Natural killer cell treated with Interleukin-12 subunit alpha and Interleukin-12 subunit beta and Interleukin-15 and Interleukin-18, amount 100 ng/mL, for 72 hours (primary cell): ENCODE measurements around the gene CD86. TPM values are rescaled to one million over a fixed set of nuclear protein-coding genes. Genes with fewer than 3 reads are reported as not detected.
"Not testable (repeated sequence)": the region's sequence is repeated elsewhere in the genome, so short reads cannot be mapped to it uniquely, and the experiment has no call there.

ENCODE experiments used
- ATAC-seq, 2 donors: fragments of 150-1000 bp; cut with Tn5 transposase in 1 of 2; sonication (Bioruptor Pico), chemical (Tn5 transposase) in 1 of 2; 2 replicates each; pipeline ENCODE4 v1.10.0; 2021
- DNase-seq: peaks from one replicate; pipeline ENCODE4 v3.0.0; 2022; ENCODE audit warnings: low spot score
- H3K27ac Mint-ChIP-seq, 2 donors: 1 replicate in 1 of 2; 2 replicates in 1 of 2; pipeline ENCODE4 v1.8.0; 2022; ENCODE audit warnings: mixed read lengths in 2 of 2, mild to moderate bottlenecking in 1 of 2, moderate library complexity in 1 of 2
- H3K27me3 Mint-ChIP-seq, 2 donors: 1 replicate in 1 of 2; 2 replicates in 1 of 2; pipeline ENCODE4 v1.8.0; 2022; ENCODE audit warnings: mixed read lengths in 2 of 2
- H3K36me3 Mint-ChIP-seq: one replicate; pipeline ENCODE4 v1.8.0; 2022; ENCODE audit warnings: mixed read lengths
- H3K4me1 Mint-ChIP-seq, 2 donors: 1 replicate in 1 of 2; 2 replicates in 1 of 2; pipeline ENCODE4 v1.8.0; 2022; ENCODE audit warnings: low read depth in 2 of 2, mixed read lengths in 2 of 2, mild to moderate bottlenecking in 1 of 2
- H3K4me3 Mint-ChIP-seq: one replicate; pipeline ENCODE4 v1.8.0; 2022; ENCODE audit warnings: mixed read lengths
- H3K9me3 Mint-ChIP-seq: 2 replicates; pipeline ENCODE4 v1.8.0; 2022; ENCODE audit warnings: mixed read lengths
- total RNA-seq, 2 donors: library from RNA; stranded (reverse); gene quantifications; one replicate each; pipeline ENCODE4 v1.2.3, GENCODE V29; 2022

CD86 gene
- total RNA-seq, 2 donors from 2014 or later = 3.2 to 4.5 TPM

DNA sequence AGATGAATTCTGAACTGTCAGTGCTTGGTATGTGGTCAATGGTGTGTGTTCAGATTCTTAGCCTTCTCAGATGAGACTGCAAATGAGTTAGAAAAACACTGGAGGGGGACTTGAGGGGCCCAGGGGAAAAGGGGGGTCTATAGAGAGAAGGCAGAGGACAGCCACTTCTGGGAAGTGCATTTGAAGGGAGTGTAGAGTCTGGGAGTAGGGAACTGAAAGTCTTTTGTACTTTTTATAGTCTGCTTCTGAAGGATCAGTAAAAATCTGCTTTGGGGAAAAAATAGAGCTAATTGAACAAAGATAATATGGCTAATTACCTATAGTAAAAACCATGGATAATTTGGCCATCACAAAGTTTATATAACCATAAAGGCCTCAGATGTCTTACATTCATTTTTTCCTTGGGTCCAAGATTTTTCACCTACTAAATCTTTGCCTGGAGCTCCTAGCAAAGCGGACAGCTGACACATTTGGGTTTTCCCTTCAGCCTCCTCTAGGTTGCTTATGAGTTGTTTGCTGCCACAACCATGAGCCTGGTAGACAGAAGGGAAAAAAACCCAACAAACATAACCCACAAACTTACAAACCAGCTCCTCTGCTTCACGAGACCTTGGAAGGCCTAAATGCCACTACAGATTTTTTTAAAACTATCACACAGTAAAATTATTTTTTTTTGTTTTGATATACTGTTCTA is 48.8 kb downstream of the CD86 start:
- peaks cover 0 to 3% of the 10 kb centered on the region in 2 donors for H3K27me3 Mint-ChIP-seq
- no peaks in the 10 kb centered on the region for H3K9me3 Mint-ChIP-seq

DNA sequence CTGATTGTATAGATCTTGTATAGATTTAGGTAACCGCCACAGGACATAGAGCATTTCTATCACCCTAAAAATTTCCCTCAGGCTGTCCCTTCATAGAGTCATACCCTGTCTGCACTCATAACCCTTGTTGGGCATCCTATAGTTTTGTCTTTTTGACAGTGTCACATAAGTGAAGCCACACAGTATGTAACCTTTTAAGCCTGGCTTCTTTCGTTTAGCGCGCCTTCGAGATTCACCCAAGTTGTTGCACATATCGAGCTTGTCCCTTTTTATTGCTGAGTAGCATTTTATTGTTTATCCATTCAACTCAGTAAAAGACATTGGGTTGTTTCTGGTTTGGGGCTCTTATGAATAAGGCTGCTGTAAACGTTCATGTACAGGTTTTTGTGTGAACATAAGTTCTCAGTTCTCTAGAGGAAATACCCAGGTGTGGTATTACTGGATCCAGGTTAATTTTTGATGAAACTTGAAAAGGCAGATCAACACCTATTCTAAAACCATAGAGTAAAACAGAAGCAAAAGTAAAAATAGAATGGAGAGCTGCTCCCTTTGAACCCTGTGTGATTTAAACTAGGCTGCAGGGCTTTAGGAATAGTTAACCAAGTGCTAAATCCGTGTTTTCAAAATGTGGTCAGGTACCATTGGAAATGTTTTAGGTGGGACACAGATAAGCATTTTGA is 49.5 kb downstream of the CD86 start:
- no peaks in the 10 kb centered on the region for H3K36me3 Mint-ChIP-seq
- peaks cover 0 to 3% of the 10 kb centered on the region in 2 donors for H3K27me3 Mint-ChIP-seq
- H3K27ac Mint-ChIP-seq = peak overlapping the region in 1 of 2 donors; percentile 8
- H3K4me1 Mint-ChIP-seq = peaks cover 23 to 36% of the 10 kb centered on the region in 2 donors
- no peaks in the 10 kb centered on the region for H3K9me3 Mint-ChIP-seq
- H3K4me3 Mint-ChIP-seq = no peak overlapping the region
- DNase-seq (no peak), ATAC-seq (no peak)

More for the DNA sequence above, 48.8 kb downstream of the CD86 start:
- no peaks in the 10 kb centered on the region for H3K36me3 Mint-ChIP-seq
- H3K27ac Mint-ChIP-seq = peak overlapping the region; percentile 7 to 8
- no peak overlapping the region for H3K4me3 Mint-ChIP-seq
- ATAC-seq (peak in 1 of 2 donors; percentile 25), DNase-seq (no peak)
- peaks cover 23 to 36% of the 10 kb centered on the region in 2 donors for H3K4me1 Mint-ChIP-seq

DNA sequence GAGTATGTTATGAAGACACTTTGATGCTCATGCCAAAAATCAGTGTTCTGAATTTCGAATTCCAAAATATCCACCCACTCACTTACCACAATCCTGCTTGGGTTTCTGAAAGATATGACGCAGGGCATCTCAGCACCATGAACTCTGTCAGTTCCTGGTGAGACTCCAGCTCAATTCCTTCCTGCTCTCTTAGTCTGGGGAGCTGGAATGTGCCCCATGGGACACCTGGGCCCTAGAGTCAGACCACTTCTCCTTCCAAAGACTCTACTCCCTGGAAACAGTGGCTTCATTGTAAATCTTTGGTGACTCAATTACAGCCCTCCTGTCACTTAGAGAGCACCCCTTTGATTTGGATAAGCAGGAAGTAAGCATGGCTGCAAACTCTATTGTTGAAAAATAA is 50.5 kb downstream of the CD86 start:
- H3K27me3 Mint-ChIP-seq = peaks cover 0 to 4% of the 10 kb centered on the region in 2 donors
- H3K27ac Mint-ChIP-seq = no peak overlapping the region
- DNase-seq (no peak), ATAC-seq (no peak)
- no peaks in the 10 kb centered on the region for H3K9me3 Mint-ChIP-seq
- H3K4me3 Mint-ChIP-seq = no peak overlapping the region
- H3K4me1 Mint-ChIP-seq = peaks cover 23 to 36% of the 10 kb centered on the region in 2 donors
- no peaks in the 10 kb centered on the region for H3K36me3 Mint-ChIP-seq

DNA sequence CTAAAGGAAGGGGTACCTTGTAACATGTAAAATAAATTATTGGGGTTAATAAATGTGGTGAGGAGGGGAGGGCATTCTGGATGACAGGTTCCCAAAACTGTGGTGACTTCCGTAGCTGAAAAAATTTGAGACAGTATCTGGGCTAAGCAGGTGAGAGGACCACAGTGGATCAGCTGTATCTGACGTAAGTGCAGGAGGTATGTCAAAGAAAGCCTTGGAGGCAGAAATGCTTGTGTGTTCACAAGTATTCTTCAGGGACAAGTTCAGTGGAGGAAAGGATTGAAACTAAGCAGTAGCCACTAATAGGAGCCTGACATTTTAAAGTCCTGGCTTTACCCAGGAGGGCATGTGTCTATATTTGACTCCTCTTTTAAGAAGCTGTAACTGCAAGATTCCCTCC is 52.0 kb downstream of the CD86 start:
- peaks cover 0 to 12% of the 10 kb centered on the region in 2 donors for H3K27me3 Mint-ChIP-seq
- H3K9me3 Mint-ChIP-seq = no peaks in the 10 kb centered on the region
- DNase-seq (no peak), ATAC-seq (no peak)
- no peak overlapping the region for H3K27ac Mint-ChIP-seq
- no peak overlapping the region for H3K4me3 Mint-ChIP-seq
- peaks cover 9 to 21% of the 10 kb centered on the region in 2 donors for H3K4me1 Mint-ChIP-seq
- no peaks in the 10 kb centered on the region for H3K36me3 Mint-ChIP-seq

DNA sequence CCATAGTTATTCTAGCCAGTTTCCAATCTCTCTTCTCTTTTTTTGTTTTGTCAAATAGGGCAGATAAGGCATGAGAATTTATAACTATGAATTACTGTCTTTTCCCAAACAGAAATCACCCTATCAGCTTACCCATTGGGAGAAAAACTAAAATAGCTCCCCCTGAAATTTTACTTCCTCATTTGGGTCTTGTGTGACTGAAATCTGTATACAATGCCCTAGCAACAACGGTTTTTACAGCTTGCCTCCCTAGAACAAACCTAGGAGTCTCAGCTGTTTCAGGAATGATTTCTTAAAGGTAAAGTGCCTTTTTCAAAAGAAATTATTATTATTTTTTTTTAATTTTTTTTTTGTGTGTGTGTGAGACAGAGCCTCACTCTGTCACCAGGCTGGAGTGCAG is 56.8 kb downstream of the CD86 start:
- Mint-ChIP-seq H3K36me3 (no peaks in the 10 kb centered on the region), H3K4me3 (no peak overlapping the region), H3K27me3 (peaks cover 7 to 12% of the 10 kb centered on the region in 2 donors), H3K9me3 (no peaks in the 10 kb centered on the region), H3K27ac (no peak overlapping the region), H3K4me1 (no peaks in the 10 kb centered on the region)
- ATAC-seq (no peak), DNase-seq (no peak)

DNA sequence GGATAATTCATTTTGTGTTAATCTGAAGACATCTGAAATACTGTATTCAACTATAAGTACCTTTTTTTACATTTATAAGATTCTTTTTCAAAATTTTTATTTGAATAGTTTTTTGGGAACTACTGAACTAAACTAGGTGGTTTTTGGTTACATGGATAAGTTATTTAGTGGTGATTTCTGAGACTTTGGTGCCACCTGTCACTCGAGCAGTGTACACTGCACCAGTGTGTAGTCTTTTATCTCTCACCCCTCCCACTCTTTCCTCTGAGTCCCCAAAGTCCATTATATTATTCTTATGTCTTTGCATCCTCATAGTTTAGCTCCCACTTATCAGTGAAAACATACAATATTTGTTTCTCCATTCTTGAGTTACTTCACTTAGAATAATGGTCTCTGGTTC is 57.6 kb downstream of the CD86 start:
- Mint-ChIP-seq H3K36me3 (no peaks in the 10 kb centered on the region), H3K4me3 (no peak overlapping the region), H3K4me1 (no peaks in the 10 kb centered on the region), H3K27ac (no peak overlapping the region), H3K27me3 (peaks cover 9 to 12% of the 10 kb centered on the region in 2 donors), H3K9me3 (no peaks in the 10 kb centered on the region)
- DNase-seq (no peak), ATAC-seq (no peak)

DNA sequence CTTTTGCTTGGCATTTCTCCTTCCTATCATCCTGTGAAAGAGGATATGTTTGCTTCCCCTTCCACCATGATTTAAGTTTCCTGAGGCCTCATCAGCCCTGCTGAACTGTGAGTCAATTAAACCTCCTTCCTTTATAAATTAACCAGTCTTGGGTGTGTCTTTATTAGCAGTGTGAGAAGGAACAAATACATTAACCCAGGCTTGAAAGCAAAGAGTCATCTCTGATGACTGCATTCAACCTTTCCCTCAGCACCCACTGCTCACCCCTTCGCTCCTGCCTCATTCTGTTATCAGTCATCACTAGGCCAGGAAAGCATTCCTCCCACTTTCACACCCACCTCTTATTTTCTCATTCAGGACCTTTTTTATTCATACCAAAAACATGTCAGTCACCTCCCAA is 68.7 kb downstream of the CD86 start:
- H3K9me3 Mint-ChIP-seq = peaks cover 8% of the 10 kb centered on the region
- peaks cover 7% of the 10 kb centered on the region for H3K36me3 Mint-ChIP-seq
- H3K27me3 Mint-ChIP-seq = peaks cover 17 to 33% of the 10 kb centered on the region in 2 donors
- H3K4me3 Mint-ChIP-seq = no peak overlapping the region
- no peaks in the 10 kb centered on the region for H3K4me1 Mint-ChIP-seq
- ATAC-seq = no peak
- H3K27ac Mint-ChIP-seq = no peak overlapping the region
- DNase-seq = no peak

DNA sequence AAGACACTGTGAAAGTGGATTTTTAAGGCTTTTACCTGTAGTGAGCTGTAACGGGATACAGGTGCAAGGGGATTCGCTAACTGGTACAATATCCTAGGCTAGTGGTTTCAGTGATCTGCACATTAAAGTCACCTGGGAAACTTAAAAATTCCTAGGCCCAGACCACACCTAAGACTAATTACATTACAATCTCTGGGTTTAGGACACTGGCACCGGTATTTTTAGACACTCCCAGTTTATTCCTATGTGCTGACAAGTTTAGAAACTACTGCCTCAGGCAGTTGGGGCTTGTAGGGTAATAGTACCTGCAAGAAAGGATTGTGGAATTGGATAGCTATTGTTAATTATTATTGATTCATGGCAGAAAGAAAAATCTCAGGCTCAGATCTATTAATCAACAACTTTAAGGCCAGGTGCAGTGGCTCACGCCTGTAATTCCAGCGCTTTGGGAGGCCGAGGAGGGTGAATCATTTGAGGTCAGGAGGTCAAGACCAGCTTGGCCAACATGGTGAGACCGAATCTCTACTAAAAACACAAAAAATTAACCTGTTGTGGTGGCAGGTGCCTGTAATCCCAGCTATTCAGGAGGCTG is 77.9 kb downstream of the CD86 start:
- no peak for ATAC-seq
- Mint-ChIP-seq H3K4me1 (no peaks in the 10 kb centered on the region), H3K9me3 (peaks cover 3% of the 10 kb centered on the region), H3K4me3 (no peak overlapping the region), H3K27me3 (peaks cover 8 to 17% of the 10 kb centered on the region in 2 donors), H3K36me3 (no peaks in the 10 kb centered on the region), H3K27ac (no peak overlapping the region)
- DNase-seq = no peak

DNA sequence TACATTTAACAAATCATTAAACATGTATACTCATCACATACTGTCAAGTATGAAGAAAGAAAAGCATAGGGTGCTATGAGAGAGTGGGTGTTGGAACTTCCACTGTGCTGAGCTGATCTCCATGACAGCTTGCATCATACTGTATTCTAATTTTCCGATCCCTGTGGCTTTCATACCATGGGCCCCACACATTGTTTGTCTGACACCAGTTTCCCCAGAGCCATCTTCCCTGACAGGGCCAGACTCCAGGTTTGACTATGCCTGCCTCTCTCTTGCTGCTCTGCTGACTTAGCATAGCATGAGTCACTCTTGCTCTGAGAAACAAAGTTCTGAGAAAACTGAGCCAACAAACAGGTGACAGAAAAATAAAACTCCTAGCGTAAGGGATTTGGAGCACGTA is 91.3 kb downstream of the CD86 start:
- DNase-seq (no peak), ATAC-seq (peak; percentile 65 to 97)
- H3K27me3 Mint-ChIP-seq = peaks cover 3 to 8% of the 10 kb centered on the region in 2 donors
- peaks cover 8% of the 10 kb centered on the region for H3K9me3 Mint-ChIP-seq
- H3K27ac Mint-ChIP-seq = peak overlapping the region in 1 of 2 donors; percentile 43
- H3K4me1 Mint-ChIP-seq = peaks cover 2 to 9% of the 10 kb centered on the region in 2 donors
- peaks cover 5% of the 10 kb centered on the region for H3K36me3 Mint-ChIP-seq
- H3K4me3 Mint-ChIP-seq = peak overlapping the region; percentile 25

DNA sequence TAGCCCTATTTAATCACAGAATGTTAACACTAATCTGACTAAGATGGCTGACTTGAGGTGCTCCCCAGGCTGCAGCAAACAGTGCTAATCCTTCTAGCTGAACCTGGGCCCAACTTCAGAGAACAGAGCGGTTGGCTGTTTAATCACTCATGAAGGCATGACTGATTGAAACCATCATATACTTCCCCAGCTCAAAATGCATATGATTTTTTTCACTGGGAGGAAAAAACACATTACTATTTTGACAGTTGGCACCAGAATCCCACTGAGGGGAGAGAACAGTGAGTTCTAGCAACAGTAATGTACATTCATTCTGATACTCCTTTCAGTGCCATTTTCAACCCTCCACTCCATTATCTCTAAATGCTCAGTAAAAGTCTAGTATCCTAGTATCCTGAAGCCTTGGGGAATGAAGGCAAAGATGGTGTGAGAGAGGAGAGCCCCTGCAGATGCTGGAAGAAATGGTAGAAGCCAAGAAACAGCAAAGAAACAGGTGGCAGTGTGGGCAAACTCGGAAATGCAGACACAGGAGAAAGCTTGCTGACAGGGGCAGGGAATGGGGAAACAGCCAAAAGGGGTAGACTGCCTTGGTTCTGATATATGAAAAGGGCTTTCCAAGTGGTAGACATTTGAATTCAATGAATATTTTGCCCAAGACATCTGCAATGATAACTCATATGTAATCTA is 93.9 kb downstream of the CD86 start:
- Mint-ChIP-seq H3K4me1 (peaks cover 2 to 9% of the 10 kb centered on the region in 2 donors), H3K9me3 (no peaks in the 10 kb centered on the region), H3K36me3 (no peaks in the 10 kb centered on the region), H3K27ac (no peak overlapping the region), H3K27me3 (no peaks in the 10 kb centered on the region), H3K4me3 (no peak overlapping the region)
- ATAC-seq (no peak), DNase-seq (no peak)

DNA sequence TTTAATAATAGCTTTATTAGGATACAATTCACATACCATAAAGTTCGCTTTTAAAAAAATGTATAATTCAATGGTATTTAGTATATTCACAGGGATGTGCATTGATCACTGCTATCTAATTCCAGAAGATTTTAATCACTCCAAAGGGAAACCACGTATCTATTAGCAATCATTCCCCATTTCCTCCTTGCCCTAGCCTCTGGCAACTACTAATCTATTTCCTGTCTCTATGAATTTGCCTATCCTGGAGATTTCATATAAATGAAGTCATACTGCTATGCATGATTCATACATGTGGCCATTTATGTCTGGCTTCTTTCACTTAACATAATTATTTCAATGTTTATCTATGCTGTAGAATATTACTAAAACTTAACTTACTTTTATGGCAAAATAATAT is 96.3 kb downstream of the CD86 start:
- no peak overlapping the region for H3K4me3 Mint-ChIP-seq
- peaks cover 17% of the 10 kb centered on the region for H3K36me3 Mint-ChIP-seq
- DNase-seq = no peak
- no peak for ATAC-seq
- H3K27me3 Mint-ChIP-seq = no peaks in the 10 kb centered on the region
- H3K27ac Mint-ChIP-seq = no peak overlapping the region
- H3K4me1 Mint-ChIP-seq = peaks cover 2 to 4% of the 10 kb centered on the region in 2 donors
- H3K9me3 Mint-ChIP-seq = peaks cover 10% of the 10 kb centered on the region

DNA sequence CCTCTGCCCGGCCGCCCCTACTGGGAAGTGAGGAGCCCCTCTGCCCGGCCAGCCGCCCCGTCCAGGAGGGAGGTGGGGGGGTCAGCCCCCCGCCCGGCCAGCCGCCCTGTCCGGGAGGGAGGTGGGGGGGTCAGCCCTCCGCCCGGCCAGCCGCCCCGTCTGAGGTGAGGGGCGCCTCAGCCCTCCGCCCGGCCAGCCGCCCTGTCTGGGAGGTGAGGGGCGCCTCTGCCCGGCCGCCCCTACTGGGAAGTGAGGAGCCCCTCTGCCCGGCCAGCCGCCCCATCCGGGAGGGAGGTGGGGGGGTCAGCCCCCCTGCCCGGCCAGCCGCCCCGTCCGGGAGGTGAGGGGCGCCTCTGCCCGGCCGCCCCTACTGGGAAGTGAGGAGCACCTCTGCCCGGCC is 109.8 kb downstream of the CD86 start:
- DNase-seq, H3K36me3 Mint-ChIP-seq, H3K9me3 Mint-ChIP-seq, H3K4me1 Mint-ChIP-seq, ATAC-seq, H3K27ac Mint-ChIP-seq, H3K4me3 Mint-ChIP-seq: not testable (repeated sequence)
- H3K27me3 Mint-ChIP-seq = peaks cover 6 to 20% of the 10 kb centered on the region in 2 donors

DNA sequence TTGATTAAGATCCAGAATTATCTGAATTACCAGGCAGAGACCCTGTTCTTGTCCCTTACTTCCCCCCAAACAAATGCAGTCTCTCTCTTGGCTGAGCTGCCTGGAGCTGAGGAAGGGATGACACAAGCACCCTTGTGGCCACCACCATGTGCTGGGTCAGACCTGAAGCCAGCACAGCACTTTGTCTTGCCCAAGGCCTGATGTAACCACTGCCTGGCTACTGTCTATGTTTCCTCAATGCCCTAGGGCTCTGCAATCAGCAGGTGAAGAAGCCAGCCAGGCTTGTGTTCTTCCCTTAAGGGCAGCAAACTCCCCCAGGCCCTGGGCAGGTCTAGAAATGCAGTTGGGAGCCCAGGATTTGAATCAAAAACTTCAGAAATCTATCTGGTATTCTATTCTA is 112.5 kb downstream of the CD86 start:
- DNase-seq = no peak

DNA sequence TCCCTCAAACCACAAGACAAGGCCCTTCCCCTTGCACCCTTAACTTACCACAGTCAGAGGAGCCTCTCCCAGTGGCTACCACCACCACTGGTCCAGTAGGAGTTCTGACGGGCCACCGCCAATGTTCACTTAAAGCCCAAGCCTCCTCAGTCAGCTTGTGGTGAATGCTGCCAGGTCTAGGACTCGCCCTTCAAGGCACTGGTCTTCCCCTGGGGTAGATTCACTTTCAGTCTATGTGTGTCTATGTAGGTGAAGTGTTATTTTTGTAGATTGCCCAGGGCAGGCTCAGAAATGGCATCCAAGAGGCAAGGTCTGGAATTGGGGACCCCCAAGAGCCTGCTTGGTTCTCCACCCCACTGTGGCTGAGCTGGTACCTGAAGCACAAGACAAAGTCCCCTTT is 112.9 kb downstream of the CD86 start:
- H3K36me3 Mint-ChIP-seq = peaks cover 6% of the 10 kb centered on the region
- no peak for ATAC-seq
- H3K9me3 Mint-ChIP-seq = peaks cover 5% of the 10 kb centered on the region
- H3K4me3 Mint-ChIP-seq = no peak overlapping the region
- H3K27me3 Mint-ChIP-seq = peaks cover 10 to 11% of the 10 kb centered on the region in 2 donors
- no peak for DNase-seq
- no peak overlapping the region for H3K27ac Mint-ChIP-seq
- H3K4me1 Mint-ChIP-seq = no peaks in the 10 kb centered on the region

More for the DNA sequence above, 112.5 kb downstream of the CD86 start:
- Mint-ChIP-seq H3K27ac (no peak overlapping the region), H3K4me1 (no peaks in the 10 kb centered on the region), H3K4me3 (no peak overlapping the region), H3K36me3 (peaks cover 6% of the 10 kb centered on the region), H3K27me3 (peaks cover 10 to 15% of the 10 kb centered on the region in 2 donors), H3K9me3 (peaks cover 9% of the 10 kb centered on the region)
- no peak for ATAC-seq
